HG02885 (cell line): ENCODE data around the gene CNOT2.

Experiments
- ATAC-seq: cut with Tn5 transposase; IDR thresholded peaks from one replicate; pipeline ENCODE4 v1.9.1; 2021; ENCODE audit warnings: mild to moderate bottlenecking; ENCODE audit not compliant: unreplicated experiment, poor library complexity

CNOT2 gene

DNA sequence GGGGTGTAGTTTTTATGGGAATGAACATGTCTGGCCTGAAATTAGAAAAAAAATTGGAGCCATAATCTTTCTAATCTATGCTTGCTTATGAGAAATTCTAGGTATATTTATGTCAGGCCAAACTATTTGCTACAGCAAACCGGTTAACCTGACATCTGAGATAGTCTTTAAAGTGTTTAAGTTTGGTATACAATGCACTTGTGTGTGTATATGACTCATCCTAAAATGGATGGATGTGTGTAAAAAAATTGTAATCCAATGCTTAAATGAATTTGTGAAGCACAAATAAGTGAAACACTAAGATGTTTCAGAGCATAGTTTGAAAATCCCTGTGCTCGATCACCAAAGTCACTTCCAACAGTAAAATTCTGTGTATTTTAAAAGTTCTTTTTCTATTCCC is 6.7 kb downstream of the CNOT2 start:
- ATAC-seq, result no peak

DNA sequence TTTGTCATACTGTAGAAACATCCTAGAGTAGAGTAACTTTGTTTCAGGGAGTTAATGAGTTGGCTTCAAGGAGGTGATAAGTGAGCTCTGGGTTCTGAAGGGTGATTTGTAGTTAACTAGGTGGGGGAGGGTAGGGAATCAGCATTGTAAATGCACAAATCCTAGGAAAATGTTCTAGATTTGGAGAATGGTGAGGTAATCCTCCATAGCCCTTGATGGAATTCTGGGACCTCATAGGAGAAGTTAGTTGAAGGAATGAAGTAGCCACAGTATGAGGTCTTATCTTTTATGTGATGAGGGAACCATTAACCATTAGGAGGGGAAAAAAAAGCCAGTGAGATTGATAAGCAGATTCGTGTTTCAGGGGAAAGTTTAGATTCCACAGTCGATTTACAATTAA is 8.0 kb downstream of the CNOT2 start:
- ATAC-seq, result no peak

GRCh38 chr12:70251661-70252060 is 8.4 kb downstream of the CNOT2 start:
- no peak for ATAC-seq

DNA sequence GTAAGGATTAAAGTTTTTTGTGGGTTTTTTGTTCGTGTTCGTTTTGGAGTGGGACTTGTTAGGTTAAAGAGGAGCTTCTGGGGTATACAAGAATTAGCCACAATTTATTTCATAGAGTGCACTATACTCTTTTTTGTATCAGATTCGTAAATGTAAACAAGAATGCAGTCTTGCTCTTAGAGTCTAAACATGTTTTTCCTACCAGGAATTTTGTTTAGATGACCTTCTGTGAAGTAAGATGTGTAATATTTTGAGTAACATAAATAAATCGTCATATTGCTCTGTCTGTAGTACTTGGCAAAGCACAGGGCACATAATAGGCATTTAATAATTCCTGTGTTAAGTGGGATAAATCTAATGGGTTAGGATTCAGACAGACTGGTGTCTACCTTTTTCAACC is 9.6 kb downstream of the CNOT2 start:
- ATAC-seq, result no peak

DNA sequence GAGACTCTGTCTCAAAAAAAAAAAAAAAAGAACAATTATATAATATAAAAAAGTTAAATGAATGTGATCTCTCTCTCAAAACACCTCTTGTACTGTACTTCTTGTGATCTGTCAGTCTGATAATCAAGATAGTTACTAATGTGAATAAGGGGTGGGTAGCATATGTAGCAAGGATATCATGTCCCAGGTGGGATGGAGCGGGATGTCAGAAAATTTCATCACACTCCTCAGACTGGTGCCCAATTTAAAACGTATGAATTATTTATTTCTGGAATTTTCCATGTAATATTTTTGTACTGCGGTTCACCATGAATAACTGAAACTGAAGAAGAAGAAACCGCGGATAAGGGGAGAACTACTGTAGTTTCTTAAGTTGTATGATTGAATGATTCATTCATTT is 11.0 kb downstream of the CNOT2 start:
- no peak for ATAC-seq

DNA sequence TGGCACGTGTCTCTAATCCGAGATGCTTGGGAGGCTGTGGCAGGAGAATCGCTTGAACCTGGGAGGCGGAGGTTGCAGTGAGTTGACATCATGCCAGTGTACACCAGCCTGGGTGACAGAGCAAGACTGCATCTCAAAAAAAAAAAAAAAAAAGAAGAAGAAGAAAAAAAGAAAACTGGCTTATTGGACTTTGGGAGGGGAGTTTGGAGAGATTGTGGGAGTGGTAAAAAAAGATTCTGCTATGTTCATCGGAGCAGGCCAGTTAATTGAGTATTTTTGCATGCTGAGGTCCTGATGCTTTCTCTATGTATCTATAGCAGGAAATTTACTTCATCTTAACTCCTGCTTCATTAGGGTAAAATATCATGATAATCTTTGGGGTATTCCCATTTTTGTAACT is 11.6 kb downstream of the CNOT2 start:
- no peak for ATAC-seq

- ATAC-seq, result no peak
Observed at GRCh38 chr12:70255311-70255710, 12.1 kb downstream of the CNOT2 start.

- ATAC-seq, result no peak
Observed at GRCh38 chr12:70258605-70259403, 15.6 kb downstream of the CNOT2 start.

DNA sequence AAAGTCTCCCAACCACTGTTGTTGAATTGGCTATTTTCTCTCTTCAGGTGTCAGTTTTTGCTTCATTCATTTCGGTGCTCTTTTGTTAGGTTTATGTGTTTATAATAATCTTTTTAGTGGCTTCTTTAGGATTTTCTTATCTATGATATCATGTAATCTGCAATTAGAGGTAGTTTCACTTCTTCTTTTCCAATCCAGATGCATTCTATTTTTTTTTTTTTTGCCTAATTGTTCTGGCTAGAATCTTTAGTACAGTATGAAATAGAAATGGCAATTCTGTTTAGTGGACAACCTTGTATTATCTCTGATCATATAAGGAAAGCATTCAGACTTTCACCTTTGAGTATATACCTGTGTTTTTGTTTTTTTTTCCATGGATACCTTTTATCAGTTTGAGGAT is 17.4 kb downstream of the CNOT2 start:
- peak; percentile 56 for ATAC-seq

- no peak for ATAC-seq
Observed at GRCh38 chr12:70264067-70264867, 21.0 kb downstream of the CNOT2 start.

GRCh38 chr12:70265132-70265531 is 21.9 kb downstream of the CNOT2 start:
- ATAC-seq, result no peak

DNA sequence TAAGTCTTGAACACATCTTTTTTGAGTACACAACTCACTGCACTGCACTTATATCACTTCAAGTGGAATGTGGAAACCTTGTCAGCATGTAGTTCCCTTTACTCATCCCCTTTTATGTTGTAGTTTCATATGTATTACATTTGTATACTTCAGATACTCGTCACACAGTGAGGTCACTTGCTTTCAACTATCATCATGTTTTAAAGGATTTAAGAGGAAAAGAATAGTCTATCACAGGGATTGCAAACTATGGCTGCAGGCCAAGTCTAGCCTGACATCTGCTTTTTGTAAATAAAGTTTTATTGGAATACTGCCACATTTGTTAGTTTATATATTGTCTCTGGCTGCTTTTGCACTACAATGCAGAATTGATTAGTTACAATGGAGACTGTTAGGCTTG is 24.3 kb downstream of the CNOT2 start:
- no peak for ATAC-seq

- no peak for ATAC-seq
Observed at GRCh38 chr12:70268972-70269371, 25.7 kb downstream of the CNOT2 start.

- ATAC-seq, result no peak
Observed at GRCh38 chr12:70270108-70270507, 26.9 kb downstream of the CNOT2 start.

DNA sequence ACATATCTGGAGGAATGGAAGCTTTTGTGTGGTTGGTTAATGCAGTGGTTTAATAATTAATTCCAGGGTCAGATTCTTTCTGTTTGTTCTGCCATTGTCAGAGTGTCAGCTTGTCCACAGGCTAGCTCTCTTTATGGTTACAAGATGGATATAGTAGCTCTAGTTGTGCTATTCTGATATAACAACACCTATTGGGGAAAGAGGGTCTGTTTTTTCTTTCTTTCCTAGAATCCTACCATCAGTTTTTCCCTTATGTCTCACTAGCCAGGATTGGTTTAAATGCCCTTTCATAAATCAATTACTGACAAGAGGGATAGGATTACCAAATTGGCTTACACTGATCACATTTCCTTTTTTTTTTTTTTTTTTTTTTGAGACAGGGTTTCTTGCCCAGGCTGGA is 27.8 kb downstream of the CNOT2 start:
- no peak for ATAC-seq

DNA sequence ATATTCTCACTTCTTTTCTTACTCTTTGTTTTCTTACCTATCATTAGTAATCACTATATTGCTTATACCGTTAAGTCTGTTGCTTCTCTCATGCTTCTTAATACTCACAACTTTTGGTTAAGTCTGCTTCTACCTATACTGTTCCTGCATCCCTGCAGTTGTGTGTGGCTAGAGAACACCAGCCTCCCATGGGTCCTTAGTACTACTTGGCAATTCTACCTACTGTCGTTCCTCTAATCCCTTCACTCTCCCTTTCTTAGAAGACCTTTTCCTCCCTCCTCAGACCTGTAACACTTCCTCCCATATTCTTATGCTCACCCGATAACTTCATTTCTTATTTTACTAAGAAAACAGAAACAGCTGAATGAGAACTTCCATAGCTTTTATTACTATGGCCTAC is 29.3 kb downstream of the CNOT2 start:
- ATAC-seq, result no peak

- no peak for ATAC-seq
Observed at GRCh38 chr12:70275045-70275444, 31.8 kb downstream of the CNOT2 start.

DNA sequence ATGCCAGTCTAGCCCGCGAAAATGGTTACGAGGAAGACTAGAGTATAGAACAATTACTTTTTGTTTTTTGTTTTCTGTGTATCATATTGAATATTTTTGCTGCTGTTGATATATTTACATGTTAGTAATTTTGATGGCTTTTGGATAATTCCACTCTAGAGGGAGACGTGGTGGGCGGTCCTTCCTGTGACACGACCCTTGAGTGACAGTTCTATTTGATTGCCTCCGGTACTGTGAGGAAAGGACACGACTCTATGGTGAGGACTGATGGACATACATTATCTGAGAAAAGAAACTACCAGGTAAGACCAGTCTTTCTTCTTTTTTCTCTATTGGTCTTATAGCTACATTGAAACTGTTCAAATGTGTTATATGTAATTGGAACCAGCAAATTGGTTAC is 34.7 kb downstream of the CNOT2 start:
- ATAC-seq, result no peak

DNA sequence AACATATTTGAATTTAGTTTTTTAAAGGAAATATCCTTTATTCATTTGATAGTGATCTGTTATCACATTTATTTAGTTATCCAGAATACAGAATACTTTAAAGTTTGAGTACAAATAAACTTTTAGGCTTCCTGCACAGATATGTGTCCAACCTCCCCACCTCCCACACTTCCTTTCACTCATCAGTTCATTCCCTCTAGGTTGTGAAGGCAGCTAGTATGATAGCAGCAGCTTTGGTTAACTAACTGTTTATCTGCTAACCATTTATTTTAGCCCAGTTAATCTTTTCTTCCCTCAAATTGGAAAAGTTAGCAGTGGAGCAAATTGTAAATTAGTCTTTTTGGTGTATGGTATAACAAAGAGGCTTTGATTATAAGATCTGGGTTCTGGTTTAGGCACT is 35.7 kb downstream of the CNOT2 start:
- ATAC-seq, result no peak

DNA sequence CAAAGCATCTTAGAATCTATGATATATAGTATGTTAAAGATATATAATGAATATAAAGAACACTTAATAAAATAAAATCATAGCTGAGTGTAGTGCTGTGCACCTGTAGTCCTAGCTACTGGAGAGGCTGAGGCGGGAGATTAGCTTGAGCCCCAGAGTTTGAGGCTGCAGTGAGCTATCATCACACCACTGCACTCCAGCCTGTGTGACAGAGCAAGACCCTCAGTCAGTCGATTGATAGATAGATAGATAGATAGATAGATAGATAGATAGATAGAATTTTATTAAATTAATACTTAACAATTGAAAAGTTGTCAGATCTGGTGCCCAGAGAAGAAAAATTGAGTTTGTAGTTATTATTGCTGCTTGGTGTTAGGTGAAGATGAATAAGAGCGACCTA is 40.0 kb downstream of the CNOT2 start:
- ATAC-seq, result no peak

DNA sequence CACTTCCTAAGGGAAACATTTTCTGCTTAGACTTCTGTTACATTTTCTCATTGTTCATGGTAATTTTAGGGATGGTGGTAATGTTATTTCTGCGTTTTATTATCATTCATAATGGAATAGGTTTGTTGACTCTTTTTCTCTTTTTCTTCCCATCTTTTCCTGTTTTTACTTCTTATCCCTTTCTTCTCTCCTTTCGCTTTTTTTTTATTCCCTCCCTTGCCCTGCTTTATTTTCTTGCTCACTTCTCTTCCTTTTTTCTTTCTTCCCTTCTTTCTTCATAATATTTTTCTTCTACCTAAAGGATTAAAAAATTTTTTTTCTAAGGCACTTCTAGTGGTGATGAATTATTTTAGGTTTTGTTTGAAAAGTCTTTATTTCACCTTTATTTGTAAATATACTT is 45.6 kb downstream of the CNOT2 start:
- ATAC-seq, result no peak

DNA sequence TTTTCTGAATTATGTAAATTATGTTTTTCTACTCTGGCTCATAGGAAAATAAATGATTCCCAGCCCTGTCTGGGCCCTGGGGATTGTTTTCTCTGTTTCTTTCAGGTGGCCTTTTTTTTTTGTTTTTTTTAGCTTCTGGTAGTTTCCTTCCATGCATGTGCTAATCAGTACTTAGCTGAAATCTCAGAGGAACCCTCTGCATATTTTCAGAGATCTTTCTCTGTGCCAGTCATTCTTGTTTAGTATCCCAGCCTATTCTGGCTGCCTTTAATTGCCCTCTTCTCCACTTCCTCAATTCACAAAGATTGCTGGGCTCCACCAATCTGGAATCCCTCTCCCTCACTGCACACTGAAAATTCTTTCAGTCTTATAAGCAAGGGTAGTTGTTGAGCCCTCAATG is 46.9 kb downstream of the CNOT2 start:
- ATAC-seq, result no peak
